GM19099 (cell line): Measurements from ENCODE around the gene DVL1.

Source experiments
- POLR2A ChIP-seq: IDR thresholded peaks from 3 replicates; pipeline ENCODE4 v1.6.1; 2011; ENCODE audit warnings: low read depth; ENCODE audit not compliant: insufficient read length; ENCODE audit errors: extremely low read depth

Gene DVL1

DNA sequence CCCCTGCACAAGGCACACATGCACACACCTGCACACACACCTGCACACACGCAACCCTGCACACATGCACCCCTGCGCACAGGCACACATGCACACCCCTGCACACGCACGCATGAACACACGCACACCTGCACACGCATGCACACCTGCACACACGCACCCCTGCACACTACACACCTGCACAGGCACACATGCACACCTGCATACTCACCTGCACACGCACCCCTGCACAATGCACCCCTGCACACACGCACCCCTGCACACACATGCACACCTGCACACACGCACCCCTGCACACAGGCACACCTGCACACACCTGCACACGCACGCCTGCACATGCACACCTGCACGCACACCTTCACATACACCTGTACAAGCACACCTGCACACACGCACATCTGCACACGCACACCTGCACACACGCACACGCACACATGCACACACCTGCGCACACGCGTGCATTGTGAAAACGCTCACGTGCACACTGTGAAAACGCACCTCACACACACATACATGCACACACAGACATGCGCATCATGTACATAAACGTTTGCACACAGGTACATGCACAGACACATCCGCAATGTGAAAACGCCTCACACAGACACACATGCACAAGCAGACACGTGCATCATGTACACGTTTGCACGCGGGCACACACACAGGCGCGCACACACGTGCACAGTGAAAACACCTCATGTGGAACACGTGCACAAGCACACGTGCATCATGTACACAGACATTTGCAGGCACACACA lies 8.2 kb downstream of the DVL1 start:
- no peak for TF ChIP-seq POLR2A

DNA sequence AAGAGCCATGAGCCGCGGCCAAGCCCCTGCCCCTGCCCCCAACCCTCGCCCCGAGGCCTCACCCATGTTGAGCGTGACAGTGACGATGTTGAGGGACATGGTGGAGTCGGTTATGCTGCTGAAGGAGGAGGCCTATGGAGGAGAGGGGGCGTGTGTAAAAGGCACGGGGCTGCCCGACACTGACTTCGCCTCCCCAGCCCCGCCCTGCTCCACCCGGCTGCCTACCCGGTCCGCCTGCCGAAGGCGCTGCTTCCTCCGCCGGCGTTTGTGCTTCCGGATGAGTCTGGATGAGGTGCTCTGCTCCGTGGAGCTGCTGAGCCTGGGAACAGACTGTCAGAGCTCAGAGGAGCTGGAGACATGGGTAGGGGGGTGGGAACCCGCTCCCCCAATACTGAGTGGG lies 9.0 kb downstream of the DVL1 start:
- TF ChIP-seq POLR2A, result no peak

DNA sequence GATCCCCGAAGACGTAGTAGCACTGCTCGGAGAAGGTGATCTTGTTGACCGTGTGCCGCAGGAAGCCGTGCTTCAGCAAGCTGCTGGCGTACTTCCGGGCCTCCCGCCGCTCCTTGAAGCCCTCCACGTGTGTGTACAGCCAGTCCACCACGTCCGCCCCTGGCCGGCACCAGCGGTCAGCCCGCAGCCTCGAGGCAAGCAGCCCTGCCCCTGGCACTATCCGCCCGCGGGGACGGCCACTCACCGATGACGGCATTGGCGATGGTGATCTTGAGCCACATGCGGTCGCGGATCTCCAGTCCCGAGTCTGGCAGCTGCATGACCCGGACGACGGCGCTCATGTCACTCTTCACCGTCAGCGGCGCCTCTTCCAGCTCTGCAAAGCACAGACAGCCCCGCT lies 10.9 kb downstream of the DVL1 start:
- TF ChIP-seq POLR2A, result no peak

DNA sequence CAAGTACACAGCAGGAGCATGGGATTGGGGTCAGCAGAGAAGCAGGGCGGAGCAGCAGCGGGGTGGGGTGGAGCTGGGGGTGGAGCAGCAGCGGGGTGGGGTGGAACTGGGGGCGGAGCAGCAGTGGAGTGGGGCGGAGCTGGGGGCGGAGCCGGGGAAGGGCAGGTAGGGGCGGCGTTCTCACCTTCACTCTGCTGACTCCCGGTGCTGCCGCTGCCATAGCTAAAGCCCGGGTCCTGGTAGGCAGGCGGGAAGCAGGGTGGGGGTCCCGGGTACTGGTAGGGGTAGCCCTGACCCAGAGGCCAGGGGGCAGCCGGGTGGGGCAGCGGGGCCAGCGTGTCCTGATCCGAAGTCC lies 11.4 kb downstream of the DVL1 start:
- TF ChIP-seq POLR2A, result no peak

DNA sequence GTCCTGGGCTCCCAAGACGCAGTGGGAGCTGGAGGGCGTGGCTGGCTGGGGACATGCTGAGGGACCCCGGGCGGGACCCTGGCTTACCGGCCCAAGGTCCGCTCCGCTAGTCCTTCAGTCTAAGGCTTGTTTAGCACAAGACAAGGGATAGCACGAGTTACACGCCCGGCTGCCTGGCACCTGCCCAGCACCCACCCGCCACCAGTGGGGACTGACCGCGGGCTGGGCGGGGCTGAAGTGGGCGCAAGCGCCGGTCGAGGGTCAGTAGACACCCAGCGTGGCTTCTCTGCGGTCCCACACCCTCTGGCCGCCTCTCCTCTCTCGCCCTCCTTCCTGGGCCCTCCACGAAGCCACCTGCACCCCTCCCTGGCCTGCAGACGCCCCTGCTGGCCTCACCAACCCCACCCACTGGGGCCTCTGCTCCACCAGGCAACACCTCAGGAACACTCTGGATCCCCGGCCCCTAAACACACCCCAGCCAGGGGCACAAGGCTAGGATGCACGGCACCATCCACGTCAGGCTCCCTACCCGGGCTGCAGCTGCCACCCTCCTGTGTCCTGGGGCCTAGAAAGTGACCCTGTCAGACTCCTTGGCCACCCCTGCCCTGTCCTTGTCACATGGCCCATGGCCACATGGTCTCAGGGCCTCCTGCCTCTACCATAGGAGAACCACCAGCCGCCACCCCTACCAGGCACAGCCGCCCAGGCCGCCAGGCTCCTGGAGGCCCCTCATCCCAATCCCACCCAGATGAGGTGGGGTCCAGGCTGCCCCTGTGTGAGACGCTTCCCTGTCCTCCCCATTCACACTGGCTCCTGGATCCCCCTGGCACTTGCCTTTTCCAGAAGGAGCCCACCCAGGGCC lies 12.1 kb downstream of the DVL1 start:
- TF ChIP-seq POLR2A, result no peak

DNA sequence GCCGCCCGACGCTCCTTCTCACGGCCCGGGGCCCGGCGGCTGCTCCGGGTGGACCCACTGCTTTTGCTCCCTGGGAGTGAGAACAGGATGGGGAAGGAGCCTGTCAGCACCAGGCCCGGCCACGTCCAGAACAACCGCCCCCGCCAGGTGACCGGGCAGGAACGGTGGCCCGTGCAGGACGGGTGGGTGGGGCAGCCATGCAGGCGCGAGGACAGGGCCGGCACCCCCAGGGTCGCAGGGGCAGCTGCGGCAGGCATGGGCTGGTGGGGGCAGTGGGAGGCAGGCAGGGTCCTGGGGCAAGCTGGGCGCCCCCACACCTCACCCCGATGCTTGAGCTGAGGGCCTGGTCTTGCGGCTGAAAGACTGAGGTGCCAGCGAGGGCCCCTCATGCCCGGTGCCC lies 12.8 kb downstream of the DVL1 start:
- TF ChIP-seq POLR2A, result no peak

DNA sequence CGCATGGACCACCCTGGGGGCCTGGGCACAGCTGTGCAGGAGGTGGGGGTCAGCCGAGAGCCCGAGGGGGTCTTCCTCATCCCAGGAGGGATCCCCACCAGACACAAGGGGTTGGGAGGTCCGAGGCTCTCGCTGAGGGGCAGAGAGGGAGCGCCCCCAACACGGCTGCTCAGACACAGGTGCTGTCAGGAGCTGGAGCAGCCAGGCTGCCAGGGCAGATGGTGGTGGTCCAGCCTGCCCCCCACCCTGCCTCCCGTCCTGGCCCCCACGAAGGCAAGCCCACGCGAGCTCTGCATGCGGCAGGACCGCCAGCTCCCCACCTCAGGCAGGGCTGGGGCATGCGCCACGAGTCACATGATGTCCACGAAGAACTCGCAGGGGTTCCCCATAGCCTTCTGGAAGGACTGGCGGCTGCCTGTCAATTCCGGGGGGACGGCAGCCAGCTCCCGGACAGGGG lies 13.4 kb downstream of the DVL1 start:
- TF ChIP-seq POLR2A, result no peak

DNA sequence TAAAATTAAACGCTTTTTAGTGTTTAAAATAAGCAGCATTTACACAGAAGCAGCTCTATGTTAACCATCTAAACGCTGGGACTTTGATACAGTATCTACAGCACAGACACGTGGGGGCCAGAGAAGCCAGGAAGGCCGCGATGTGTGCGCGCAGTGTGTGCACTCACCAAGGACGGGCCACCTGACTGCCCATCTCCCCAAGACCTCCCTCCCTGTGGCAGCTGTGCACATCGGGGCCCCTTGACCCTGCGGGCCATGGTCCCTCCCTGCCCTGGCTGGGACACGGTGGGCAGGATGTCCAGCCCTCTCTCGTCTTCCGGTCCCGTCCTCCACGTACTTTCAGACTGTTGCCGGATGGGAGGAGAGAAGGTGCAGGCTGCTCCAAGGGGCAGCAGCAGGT lies 13.9 kb downstream of the DVL1 start:
- no peak for TF ChIP-seq POLR2A

DNA sequence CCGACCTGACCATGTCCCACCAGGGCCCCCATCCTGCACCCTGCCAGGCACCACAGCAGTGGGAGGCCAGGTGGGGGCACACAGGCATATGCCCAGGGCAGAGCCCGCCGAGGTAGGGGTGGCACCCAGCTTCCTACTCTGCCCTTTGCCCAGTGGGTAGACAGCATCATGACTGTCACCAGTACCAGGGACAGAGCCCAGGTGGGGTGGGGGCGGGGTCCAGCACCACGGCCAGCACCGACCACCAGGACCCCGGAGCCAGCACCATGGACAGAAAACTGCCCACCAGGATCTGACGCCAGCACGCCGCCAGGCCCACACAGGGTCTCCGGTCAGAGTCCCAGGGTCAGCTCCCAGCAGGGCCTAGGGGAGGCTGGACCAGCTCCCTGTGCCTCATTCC lies 14.4 kb downstream of the DVL1 start:
- no peak for TF ChIP-seq POLR2A

DNA sequence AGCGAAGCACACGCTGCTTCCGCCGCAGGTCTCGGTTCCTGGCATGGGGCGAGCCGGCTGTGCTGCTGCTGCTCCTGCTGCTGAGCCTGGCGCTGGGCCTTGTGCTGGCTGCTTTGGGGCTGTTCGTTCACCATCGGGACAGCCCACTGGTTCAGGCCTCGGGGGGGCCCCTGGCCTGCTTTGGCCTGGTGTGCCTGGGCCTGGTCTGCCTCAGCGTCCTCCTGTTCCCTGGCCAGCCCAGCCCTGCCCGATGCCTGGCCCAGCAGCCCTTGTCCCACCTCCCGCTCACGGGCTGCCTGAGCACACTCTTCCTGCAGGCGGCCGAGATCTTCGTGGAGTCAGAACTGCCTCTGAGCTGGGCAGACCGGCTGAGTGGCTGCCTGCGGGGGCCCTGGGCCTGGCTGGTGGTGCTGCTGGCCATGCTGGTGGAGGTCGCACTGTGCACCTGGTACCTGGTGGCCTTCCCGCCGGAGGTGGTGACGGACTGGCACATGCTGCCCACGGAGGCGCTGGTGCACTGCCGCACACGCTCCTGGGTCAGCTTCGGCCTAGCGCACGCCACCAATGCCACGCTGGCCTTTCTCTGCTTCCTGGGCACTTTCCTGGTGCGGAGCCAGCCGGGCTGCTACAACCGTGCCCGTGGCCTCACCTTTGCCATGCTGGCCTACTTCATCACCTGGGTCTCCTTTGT lies 15.5 kb downstream of the DVL1 start:
- TF ChIP-seq POLR2A, result no peak

DNA sequence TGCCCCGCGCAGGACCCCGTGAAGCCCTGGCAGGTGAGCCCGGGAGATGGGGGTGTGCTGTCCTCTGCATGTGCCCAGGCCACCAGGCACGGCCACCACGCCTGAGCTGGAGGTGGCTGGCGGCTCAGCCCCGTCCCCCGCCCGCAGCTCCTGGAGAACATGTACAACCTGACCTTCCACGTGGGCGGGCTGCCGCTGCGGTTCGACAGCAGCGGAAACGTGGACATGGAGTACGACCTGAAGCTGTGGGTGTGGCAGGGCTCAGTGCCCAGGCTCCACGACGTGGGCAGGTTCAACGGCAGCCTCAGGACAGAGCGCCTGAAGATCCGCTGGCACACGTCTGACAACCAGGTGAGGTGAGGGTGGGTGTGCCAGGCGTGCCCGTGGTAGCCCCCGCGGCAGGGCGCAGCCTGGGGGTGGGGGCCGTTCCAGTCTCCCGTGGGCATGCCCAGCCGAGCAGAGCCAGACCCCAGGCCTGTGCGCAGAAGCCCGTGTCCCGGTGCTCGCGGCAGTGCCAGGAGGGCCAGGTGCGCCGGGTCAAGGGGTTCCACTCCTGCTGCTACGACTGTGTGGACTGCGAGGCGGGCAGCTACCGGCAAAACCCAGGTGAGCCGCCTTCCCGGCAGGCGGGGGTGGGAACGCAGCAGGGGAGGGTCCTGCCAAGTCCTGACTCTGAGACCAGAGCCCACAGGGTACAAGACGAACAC lies 16.3 kb downstream of the DVL1 start:
- TF ChIP-seq POLR2A, result no peak

DNA sequence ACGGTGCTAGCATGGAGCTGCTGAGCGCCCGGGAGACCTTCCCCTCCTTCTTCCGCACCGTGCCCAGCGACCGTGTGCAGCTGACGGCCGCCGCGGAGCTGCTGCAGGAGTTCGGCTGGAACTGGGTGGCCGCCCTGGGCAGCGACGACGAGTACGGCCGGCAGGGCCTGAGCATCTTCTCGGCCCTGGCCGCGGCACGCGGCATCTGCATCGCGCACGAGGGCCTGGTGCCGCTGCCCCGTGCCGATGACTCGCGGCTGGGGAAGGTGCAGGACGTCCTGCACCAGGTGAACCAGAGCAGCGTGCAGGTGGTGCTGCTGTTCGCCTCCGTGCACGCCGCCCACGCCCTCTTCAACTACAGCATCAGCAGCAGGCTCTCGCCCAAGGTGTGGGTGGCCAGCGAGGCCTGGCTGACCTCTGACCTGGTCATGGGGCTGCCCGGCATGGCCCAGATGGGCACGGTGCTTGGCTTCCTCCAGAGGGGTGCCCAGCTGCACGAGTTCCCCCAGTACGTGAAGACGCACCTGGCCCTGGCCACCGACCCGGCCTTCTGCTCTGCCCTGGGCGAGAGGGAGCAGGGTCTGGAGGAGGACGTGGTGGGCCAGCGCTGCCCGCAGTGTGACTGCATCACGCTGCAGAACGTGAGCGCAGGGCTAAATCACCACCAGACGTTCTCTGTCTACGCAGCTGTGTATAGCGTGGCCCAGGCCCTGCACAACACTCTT lies 17.0 kb downstream of the DVL1 start:
- TF ChIP-seq POLR2A, result no peak

DNA sequence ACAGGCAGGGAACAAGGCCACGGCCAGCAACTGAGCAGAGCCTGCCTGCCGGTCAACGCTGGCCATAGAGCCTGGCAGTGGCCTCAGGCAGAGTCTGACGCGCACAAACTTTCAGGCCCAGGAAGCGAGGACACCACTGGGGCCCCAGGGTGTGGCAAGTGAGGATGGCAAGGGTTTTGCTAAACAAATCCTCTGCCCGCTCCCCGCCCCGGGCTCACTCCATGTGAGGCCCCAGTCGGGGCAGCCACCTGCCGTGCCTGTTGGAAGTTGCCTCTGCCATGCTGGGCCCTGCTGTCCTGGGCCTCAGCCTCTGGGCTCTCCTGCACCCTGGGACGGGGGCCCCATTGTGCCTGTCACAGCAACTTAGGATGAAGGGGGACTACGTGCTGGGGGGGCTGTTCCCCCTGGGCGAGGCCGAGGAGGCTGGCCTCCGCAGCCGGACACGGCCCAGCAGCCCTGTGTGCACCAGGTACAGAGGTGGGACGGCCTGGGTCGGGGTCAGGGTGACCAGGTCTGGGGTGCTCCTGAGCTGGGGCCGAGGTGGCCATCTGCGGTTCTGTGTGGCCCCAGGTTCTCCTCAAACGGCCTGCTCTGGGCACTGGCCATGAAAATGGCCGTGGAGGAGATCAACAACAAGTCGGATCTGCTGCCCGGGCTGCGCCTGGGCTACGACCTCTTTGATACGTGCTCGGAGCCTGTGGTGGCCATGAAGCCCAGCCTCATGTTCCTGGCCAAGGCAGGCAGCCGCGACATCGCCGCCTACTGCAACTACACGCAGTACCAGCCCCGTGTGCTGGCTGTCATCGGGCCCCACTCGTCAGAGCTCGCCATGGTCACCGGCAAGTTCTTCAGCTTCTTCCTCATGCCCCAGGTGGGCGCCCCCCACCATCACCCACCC lies 17.9 kb downstream of the DVL1 start, which contains the start of gene TAS1R3:
Gene TAS1R3, plus strand, starts transcription at position 213 of the 898 bp plus-strand sequence. Its CDS starts 66 bp downstream, at position 279.
- no peak for TF ChIP-seq POLR2A

DNA sequence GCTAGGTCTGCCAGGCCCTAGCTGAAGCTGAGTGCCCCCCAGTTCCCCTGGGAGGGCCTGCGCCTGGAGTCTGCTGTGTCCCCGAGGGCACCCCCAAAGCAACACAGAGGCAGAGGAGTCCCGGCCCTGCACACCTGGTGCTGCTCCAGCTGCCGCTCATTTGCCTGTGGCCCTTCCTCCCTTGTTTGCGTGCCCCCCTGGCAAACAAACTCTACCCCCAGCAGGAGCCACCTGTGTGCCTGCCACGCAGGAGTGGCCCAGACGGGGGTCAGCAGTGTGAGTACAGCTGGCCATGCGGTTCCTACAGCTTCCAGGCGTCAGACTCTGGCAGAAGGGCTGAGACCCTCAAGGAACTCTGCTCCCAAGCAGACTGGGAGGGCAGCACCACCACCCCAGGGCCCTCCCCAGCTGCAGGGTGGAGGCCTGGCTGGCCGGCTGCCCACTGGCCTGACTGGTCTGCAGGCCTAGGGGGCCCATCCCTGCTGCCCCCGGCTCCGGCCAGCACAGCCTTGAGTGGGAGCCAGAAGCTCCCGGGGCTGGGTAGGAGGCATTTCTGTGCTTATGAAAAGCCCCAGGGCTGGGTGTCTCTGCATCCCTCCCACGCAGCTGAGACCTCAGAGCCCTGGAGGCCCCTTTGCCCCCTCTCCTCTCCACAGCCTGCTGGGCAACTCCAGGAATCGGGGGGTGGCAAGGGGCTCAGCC lies 18.7 kb downstream of the DVL1 start:
- no peak for TF ChIP-seq POLR2A
